Esophagus muscularis mucosa (tissue), 4 donors: ENCODE results near the gene ATXN10.

Experiments
- EP300 ChIP-seq: sonication (generic); formaldehyde crosslinking; IDR thresholded peaks from one replicate; pipeline ENCODE4 v1.6.1; 2017; ENCODE audit warnings: antibody characterized with exemption
- POLR2A ChIP-seq: fragments of 450-650 bp; IDR thresholded peaks from one replicate; pipeline ENCODE4 v1.6.1; 2017; ENCODE audit warnings: antibody characterized with exemption, moderate library complexity, mild to moderate bottlenecking, low read depth
- POLR2AphosphoS5 ChIP-seq, 2 donors: sonication (generic); formaldehyde crosslinking; IDR thresholded peaks; one replicate each; pipeline ENCODE4 v1.6.1; 2017; ENCODE audit warnings: antibody characterized with exemption in 2 of 2
- TF ChIP-seq, protein P1 (sequence below), 3 experiments: fragments of 200-600 bp in 2 of 3; fragments of 450-650 bp in 1 of 3; sonication (generic) in 2 of 3; IDR thresholded peaks; one replicate each; pipeline ENCODE4 v1.5.1; 2017 to 2019; ENCODE audit warnings: antibody characterized with exemption in 3 of 3, mild to moderate bottlenecking in 2 of 3, moderate library complexity in 1 of 3

- TF ChIP-seq POLR2A, result no peak
- TF ChIP-seq, protein P1, sequence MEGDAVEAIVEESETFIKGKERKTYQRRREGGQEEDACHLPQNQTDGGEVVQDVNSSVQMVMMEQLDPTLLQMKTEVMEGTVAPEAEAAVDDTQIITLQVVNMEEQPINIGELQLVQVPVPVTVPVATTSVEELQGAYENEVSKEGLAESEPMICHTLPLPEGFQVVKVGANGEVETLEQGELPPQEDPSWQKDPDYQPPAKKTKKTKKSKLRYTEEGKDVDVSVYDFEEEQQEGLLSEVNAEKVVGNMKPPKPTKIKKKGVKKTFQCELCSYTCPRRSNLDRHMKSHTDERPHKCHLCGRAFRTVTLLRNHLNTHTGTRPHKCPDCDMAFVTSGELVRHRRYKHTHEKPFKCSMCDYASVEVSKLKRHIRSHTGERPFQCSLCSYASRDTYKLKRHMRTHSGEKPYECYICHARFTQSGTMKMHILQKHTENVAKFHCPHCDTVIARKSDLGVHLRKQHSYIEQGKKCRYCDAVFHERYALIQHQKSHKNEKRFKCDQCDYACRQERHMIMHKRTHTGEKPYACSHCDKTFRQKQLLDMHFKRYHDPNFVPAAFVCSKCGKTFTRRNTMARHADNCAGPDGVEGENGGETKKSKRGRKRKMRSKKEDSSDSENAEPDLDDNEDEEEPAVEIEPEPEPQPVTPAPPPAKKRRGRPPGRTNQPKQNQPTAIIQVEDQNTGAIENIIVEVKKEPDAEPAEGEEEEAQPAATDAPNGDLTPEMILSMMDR (IDR thresholded peaks at IDR 0.05), result no peak
- TF ChIP-seq EP300, result no peak
- TF ChIP-seq POLR2AphosphoS5 (IDR thresholded peaks at IDR 0.05), result no peak
Measured at GRCh38 chr22:45879552-45879949, 207.9 kb downstream of the ATXN10 start.
